ENCODE measurements around the gene TWIST2.

TWIST2 gene

DNA sequence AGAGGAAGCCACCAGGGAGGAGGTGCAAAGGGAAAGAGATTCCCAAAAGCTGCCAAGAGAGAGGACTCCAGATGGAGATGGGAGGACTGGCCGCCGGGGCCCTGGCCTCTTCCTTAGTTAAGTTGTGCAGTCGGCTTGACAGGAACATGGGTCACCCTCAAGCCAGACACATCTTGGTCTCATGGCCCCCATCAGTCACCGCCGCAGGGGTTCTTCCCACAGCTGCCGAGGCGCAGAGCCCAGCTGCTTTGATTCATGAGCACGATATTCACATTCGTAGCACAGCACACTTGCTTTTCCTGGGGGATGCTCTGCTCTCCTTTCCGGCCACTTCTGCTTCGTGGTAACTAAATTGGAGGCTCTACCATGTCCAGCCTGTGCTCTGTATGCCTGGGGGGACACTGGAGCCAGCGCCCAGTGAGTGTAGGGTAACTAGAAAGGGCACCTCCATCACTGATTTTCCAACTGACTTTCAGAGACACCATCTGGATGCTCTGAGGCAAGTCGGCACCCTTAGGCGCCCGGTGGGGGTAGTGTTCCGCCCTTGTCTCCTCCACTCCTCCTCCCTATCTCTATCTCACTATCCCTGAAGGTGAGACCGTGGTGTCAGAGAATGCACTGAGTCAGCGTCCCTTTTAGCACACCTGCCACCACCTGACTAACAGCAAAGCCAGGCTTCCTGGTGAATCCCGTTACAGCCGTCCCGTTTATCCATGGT, 13.3 kb downstream of the TWIST2 start:
- Histone ChIP-seq H3F3A (ENCODE audit: insufficient read depth, low read length) (no peaks in the 10 kb centered on the region), H3K4me2 (ENCODE audit: low read length) (no peak overlapping the region), H4K20me1 (ENCODE audit: insufficient read depth, low read length) (no peaks in the 10 kb centered on the region), H3K4me1 (ENCODE audit: insufficient read depth, low read length, severe bottlenecking) (no peaks in the 10 kb centered on the region), H3K27ac (ENCODE audit: low read depth, low read length, poor library complexity, severe bottlenecking) (no peak overlapping the region), H3K79me2 (ENCODE audit: insufficient read depth, low read length) (no peaks in the 10 kb centered on the region), H3K9me3 (ENCODE audit: low read length) (no peaks in the 10 kb centered on the region), H2AFZ (ENCODE audit: low read length) (no peak overlapping the region), H3K9ac (ENCODE audit: low read length) (no peak overlapping the region), H3K4me3 (ENCODE audit: low read depth, low read length, poor library complexity, severe bottlenecking) (no peak overlapping the region), H3K9me2 (ENCODE audit: low read depth, low read length) (no peaks in the 10 kb centered on the region), H3K27me3 (ENCODE audit: insufficient read depth, low read length) (no peaks in the 10 kb centered on the region), H3K36me3 (ENCODE audit: insufficient read depth, low read length) (no peaks in the 10 kb centered on the region)
- no peak for TF ChIP-seq EZH2 (IDR thresholded peaks at IDR 0.05; ENCODE audit: borderline replicate concordance, low read length)
- TF ChIP-seq CTCF (IDR thresholded peaks at IDR 0.05; ENCODE audit: low read length) = no peak

DNA sequence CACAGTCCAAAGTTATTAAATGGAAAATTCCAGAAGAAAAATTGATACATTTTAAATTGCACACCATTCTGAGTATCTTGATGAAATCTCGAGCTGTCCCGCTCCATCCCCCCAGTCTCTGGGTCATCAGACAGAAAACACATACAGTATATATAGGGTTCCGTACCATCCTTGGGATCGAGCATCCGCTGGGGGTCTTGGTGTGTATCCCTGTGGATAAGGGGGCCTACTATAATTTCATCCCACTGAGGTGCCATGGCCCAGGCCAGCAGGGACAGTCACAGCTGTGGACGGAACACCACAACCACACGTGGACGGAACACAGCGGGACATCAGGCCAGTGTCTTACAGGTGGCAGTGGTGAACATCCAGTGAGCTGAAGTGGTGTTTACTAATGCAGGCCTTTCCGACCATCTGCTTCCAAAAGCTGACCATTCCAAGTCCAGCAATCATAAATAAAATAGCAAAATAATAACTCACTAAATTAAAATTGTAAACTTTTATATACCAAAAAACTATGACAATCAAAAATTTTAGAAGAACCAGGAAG, 14.0 kb downstream of the TWIST2 start:
- H2AFZ ChIP-seq (ENCODE audit: low read length) = no peak overlapping the region

GRCh38 chr2:238862701-238863100, 14.8 kb downstream of the TWIST2 start:
- Histone ChIP-seq H3K9ac (ENCODE audit: low read length) (no peak overlapping the region), H3K27me3 (ENCODE audit: insufficient read depth, low read length) (no peaks in the 10 kb centered on the region), H2AFZ (ENCODE audit: low read length) (no peak overlapping the region), H3K9me3 (ENCODE audit: low read length) (no peaks in the 10 kb centered on the region), H3K9me2 (ENCODE audit: low read depth, low read length) (no peaks in the 10 kb centered on the region), H4K20me1 (ENCODE audit: insufficient read depth, low read length) (no peaks in the 10 kb centered on the region), H3K4me2 (ENCODE audit: low read length) (no peak overlapping the region), H3K4me1 (ENCODE audit: insufficient read depth, low read length, severe bottlenecking) (no peaks in the 10 kb centered on the region), H3K79me2 (ENCODE audit: insufficient read depth, low read length) (no peaks in the 10 kb centered on the region), H3F3A (ENCODE audit: insufficient read depth, low read length) (no peaks in the 10 kb centered on the region), H3K36me3 (ENCODE audit: insufficient read depth, low read length) (no peaks in the 10 kb centered on the region), H3K27ac (ENCODE audit: low read depth, low read length, poor library complexity, severe bottlenecking) (no peak overlapping the region), H3K4me3 (ENCODE audit: low read depth, low read length, poor library complexity, severe bottlenecking) (no peak overlapping the region)
- TF ChIP-seq EZH2 (IDR thresholded peaks at IDR 0.05; ENCODE audit: borderline replicate concordance, low read length) = no peak
- TF ChIP-seq CTCF (IDR thresholded peaks at IDR 0.05; ENCODE audit: low read length) = no peak

More for the DNA sequence above, 14.0 kb downstream of the TWIST2 start:
- H3K9ac ChIP-seq (ENCODE audit: low read length) = no peak overlapping the region
- TF ChIP-seq CTCF (IDR thresholded peaks at IDR 0.05; ENCODE audit: low read length) (no peak), EZH2 (IDR thresholded peaks at IDR 0.05; ENCODE audit: borderline replicate concordance, low read length) (no peak)
- H3K4me2 ChIP-seq (ENCODE audit: low read length) = no peak overlapping the region
- no peak overlapping the region for H3K4me3 ChIP-seq (ENCODE audit: low read depth, low read length, poor library complexity, severe bottlenecking)
- no peaks in the 10 kb centered on the region for H3K36me3 ChIP-seq (ENCODE audit: insufficient read depth, low read length)
- H3K27ac ChIP-seq (ENCODE audit: low read depth, low read length, poor library complexity, severe bottlenecking) = no peak overlapping the region
- no peaks in the 10 kb centered on the region for H3K4me1 ChIP-seq (ENCODE audit: insufficient read depth, low read length, severe bottlenecking)
- no peaks in the 10 kb centered on the region for H3K79me2 ChIP-seq (ENCODE audit: insufficient read depth, low read length)
- H4K20me1 ChIP-seq (ENCODE audit: insufficient read depth, low read length) = no peaks in the 10 kb centered on the region
- no peaks in the 10 kb centered on the region for H3K9me2 ChIP-seq (ENCODE audit: low read depth, low read length)
- H3K9me3 ChIP-seq (ENCODE audit: low read length) = no peaks in the 10 kb centered on the region
- H3F3A ChIP-seq (ENCODE audit: insufficient read depth, low read length) = no peaks in the 10 kb centered on the region
- no peaks in the 10 kb centered on the region for H3K27me3 ChIP-seq (ENCODE audit: insufficient read depth, low read length)

Measured in OCI-LY1 (cell line).